HG03175 (cell line): ENCODE data around the gene SIDT1.

Source experiments
- ATAC-seq: cut with Tn5 transposase; IDR thresholded peaks from one replicate; pipeline ENCODE4 v1.9.1; 2021; ENCODE audit warnings: mild to moderate bottlenecking, moderate library complexity; ENCODE audit not compliant: unreplicated experiment

SIDT1 gene

GRCh38 chr3:113541519-113541918 lies 9.2 kb downstream of the SIDT1 start:
- no peak for ATAC-seq

GRCh38 chr3:113545594-113545993 lies 13.2 kb downstream of the SIDT1 start:
- ATAC-seq, result no peak

GRCh38 chr3:113546414-113546893 lies 14.1 kb downstream of the SIDT1 start:
- peak; percentile 88 for ATAC-seq

GRCh38 chr3:113548501-113548900 lies 16.1 kb downstream of the SIDT1 start:
- no peak for ATAC-seq

GRCh38 chr3:113551820-113552219 lies 19.5 kb downstream of the SIDT1 start:
- ATAC-seq, result no peak

GRCh38 chr3:113552851-113553250 lies 20.5 kb downstream of the SIDT1 start:
- no peak for ATAC-seq

- no peak for ATAC-seq
Measured at GRCh38 chr3:113555138-113555537, 22.8 kb downstream of the SIDT1 start.

GRCh38 chr3:113556316-113556945 lies 24.1 kb downstream of the SIDT1 start:
- ATAC-seq, result no peak

GRCh38 chr3:113556946-113557335 lies 24.6 kb downstream of the SIDT1 start:
- ATAC-seq, result no peak

GRCh38 chr3:113557374-113557773 lies 25.0 kb downstream of the SIDT1 start:
- ATAC-seq, result no peak

- no peak for ATAC-seq
Measured at GRCh38 chr3:113559009-113559408, 26.7 kb downstream of the SIDT1 start.

- ATAC-seq, result no peak
Measured at GRCh38 chr3:113560271-113560670, 27.9 kb downstream of the SIDT1 start.

- no peak for ATAC-seq
Measured at GRCh38 chr3:113560831-113561623, 28.7 kb downstream of the SIDT1 start.

- no peak for ATAC-seq
Measured at GRCh38 chr3:113565555-113565954, 33.2 kb downstream of the SIDT1 start.

GRCh38 chr3:113570158-113570557 lies 37.8 kb downstream of the SIDT1 start:
- no peak for ATAC-seq

GRCh38 chr3:113571360-113571759 lies 39.0 kb downstream of the SIDT1 start:
- ATAC-seq, result no peak

GRCh38 chr3:113573728-113574127 lies 41.4 kb downstream of the SIDT1 start:
- ATAC-seq, result no peak

- no peak for ATAC-seq
Measured at GRCh38 chr3:113574213-113574612, 41.9 kb downstream of the SIDT1 start.

- no peak for ATAC-seq
Measured at GRCh38 chr3:113575206-113575605, 42.9 kb downstream of the SIDT1 start.

GRCh38 chr3:113585228-113585627 lies 52.9 kb downstream of the SIDT1 start:
- ATAC-seq, result no peak

GRCh38 chr3:113585720-113586119 lies 53.4 kb downstream of the SIDT1 start:
- no peak for ATAC-seq

GRCh38 chr3:113588806-113589205 lies 56.5 kb downstream of the SIDT1 start:
- ATAC-seq, result no peak
